HCT116 (cell line): ENCODE results near the gene CD164.

Experiments
- TF ChIP-seq, protein P1 (sequence below): IDR thresholded peaks from 2 replicates; pipeline ENCODE4 v1.6.1; 2012; ENCODE audit warnings: low read depth
- TF ChIP-seq, protein P2 (sequence below), 3 experiments: fragments of 200-600 bp in 1 of 3; sonication (generic) in 1 of 3; IDR thresholded peaks in 2 of 3; conservative IDR thresholded peaks in 1 of 3; 2 replicates each; pipeline ENCODE4 v1.5.1; 2012 to 2017; ENCODE audit warnings: low read depth in 2 of 3, low read length in 2 of 3, antibody characterized with exemption in 1 of 3, borderline replicate concordance in 1 of 3, control low read depth in 1 of 3, mild to moderate bottlenecking in 1 of 3, mixed read lengths in 1 of 3, mixed run types in 1 of 3, moderate library complexity in 1 of 3; ENCODE audit not compliant: insufficient read depth in 1 of 3

DNA sequence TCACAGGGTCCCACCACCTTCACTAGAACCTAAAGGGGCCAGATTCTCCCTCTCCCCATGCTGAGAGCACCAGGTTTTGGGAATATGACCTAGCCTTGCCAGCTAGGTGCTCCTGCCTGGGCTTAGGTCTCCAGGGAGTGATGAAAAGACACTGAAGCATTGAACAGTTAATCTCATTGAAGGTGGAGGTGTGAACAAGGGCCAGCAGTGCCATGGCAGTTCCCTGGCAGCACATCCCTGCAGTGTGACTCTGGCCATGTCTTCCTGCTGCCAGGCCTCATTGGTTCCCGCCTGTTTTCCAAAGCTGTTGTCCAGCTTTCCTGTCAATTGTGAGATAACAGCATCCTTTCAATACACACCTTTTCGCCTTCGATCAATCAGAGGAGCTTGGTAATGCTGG, 47.2 kb upstream of the CD164 start:
- TF ChIP-seq, protein P1, sequence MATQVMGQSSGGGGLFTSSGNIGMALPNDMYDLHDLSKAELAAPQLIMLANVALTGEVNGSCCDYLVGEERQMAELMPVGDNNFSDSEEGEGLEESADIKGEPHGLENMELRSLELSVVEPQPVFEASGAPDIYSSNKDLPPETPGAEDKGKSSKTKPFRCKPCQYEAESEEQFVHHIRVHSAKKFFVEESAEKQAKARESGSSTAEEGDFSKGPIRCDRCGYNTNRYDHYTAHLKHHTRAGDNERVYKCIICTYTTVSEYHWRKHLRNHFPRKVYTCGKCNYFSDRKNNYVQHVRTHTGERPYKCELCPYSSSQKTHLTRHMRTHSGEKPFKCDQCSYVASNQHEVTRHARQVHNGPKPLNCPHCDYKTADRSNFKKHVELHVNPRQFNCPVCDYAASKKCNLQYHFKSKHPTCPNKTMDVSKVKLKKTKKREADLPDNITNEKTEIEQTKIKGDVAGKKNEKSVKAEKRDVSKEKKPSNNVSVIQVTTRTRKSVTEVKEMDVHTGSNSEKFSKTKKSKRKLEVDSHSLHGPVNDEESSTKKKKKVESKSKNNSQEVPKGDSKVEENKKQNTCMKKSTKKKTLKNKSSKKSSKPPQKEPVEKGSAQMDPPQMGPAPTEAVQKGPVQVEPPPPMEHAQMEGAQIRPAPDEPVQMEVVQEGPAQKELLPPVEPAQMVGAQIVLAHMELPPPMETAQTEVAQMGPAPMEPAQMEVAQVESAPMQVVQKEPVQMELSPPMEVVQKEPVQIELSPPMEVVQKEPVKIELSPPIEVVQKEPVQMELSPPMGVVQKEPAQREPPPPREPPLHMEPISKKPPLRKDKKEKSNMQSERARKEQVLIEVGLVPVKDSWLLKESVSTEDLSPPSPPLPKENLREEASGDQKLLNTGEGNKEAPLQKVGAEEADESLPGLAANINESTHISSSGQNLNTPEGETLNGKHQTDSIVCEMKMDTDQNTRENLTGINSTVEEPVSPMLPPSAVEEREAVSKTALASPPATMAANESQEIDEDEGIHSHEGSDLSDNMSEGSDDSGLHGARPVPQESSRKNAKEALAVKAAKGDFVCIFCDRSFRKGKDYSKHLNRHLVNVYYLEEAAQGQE, result no peak
- TF ChIP-seq, protein P2, sequence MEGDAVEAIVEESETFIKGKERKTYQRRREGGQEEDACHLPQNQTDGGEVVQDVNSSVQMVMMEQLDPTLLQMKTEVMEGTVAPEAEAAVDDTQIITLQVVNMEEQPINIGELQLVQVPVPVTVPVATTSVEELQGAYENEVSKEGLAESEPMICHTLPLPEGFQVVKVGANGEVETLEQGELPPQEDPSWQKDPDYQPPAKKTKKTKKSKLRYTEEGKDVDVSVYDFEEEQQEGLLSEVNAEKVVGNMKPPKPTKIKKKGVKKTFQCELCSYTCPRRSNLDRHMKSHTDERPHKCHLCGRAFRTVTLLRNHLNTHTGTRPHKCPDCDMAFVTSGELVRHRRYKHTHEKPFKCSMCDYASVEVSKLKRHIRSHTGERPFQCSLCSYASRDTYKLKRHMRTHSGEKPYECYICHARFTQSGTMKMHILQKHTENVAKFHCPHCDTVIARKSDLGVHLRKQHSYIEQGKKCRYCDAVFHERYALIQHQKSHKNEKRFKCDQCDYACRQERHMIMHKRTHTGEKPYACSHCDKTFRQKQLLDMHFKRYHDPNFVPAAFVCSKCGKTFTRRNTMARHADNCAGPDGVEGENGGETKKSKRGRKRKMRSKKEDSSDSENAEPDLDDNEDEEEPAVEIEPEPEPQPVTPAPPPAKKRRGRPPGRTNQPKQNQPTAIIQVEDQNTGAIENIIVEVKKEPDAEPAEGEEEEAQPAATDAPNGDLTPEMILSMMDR (IDR thresholded peaks at IDR 0.05 in 2 of 3, conservative IDR thresholded peaks at IDR 0.05 in 1 of 3; ENCODE audit: borderline replicate concordance in 1 of 3, insufficient read depth in 1 of 3, low read depth in 2 of 3, low read length in 2 of 3), result no peak
